AG04449 (cell line): ENCODE data around the gene DSE.
"Not testable (repeated sequence)": the region's sequence is repeated elsewhere in the genome, so short reads cannot be mapped to it uniquely, and the experiment has no call there.

Source experiments
- CTCF ChIA-PET: fragments of 350-600 bp; formaldehyde crosslinking; extraction: SDS; loops from one replicate; lab custom pipeline; 2021; ENCODE audit warnings: antibody characterized with exemption; lab: Yijun Ruan, JAX
- POLR2A ChIA-PET: fragments of 400-600, 350-600 bp; formaldehyde crosslinking; extraction: SDS; loops from one replicate; lab custom pipeline; 2020; ENCODE audit warnings: antibody characterized with exemption, inconsistent platforms; lab: Yijun Ruan, JAX
- DNase-seq: peaks from one replicate; pipeline ENCODE4 v3.0.0-alpha.2; 2010; ENCODE audit warnings: low read depth, low spot score
- H3K4me3 ChIP-seq: 2 replicates; pipeline ENCODE4 v1.5.1; 2011; ENCODE audit warnings: low read depth, mild to moderate bottlenecking, control low read depth, low read length
- TF ChIP-seq, protein P1 (sequence below): IDR thresholded peaks from one replicate; pipeline ENCODE4 v1.5.1; 2011; ENCODE audit warnings: mild to moderate bottlenecking, moderate library complexity, low read length, control low read depth, inconsistent platforms; ENCODE audit not compliant: insufficient read depth; ENCODE audit errors: missing control alignments

The DSE gene

GRCh38 chr6:116338943-116339342 lies 31.8 kb upstream of the DSE start:
- TF ChIP-seq, protein P1, sequence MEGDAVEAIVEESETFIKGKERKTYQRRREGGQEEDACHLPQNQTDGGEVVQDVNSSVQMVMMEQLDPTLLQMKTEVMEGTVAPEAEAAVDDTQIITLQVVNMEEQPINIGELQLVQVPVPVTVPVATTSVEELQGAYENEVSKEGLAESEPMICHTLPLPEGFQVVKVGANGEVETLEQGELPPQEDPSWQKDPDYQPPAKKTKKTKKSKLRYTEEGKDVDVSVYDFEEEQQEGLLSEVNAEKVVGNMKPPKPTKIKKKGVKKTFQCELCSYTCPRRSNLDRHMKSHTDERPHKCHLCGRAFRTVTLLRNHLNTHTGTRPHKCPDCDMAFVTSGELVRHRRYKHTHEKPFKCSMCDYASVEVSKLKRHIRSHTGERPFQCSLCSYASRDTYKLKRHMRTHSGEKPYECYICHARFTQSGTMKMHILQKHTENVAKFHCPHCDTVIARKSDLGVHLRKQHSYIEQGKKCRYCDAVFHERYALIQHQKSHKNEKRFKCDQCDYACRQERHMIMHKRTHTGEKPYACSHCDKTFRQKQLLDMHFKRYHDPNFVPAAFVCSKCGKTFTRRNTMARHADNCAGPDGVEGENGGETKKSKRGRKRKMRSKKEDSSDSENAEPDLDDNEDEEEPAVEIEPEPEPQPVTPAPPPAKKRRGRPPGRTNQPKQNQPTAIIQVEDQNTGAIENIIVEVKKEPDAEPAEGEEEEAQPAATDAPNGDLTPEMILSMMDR: no peak
- DNase-seq: no peak
- POLR2A ChIA-PET: no interaction called here
- no peak overlapping the region for H3K4me3 ChIP-seq
- CTCF ChIA-PET: interaction anchor here (1.9 kb wide), 1 partner anchor 51 kb away, joined by 5 read pairs; no protein-coding TSS in a partner anchor

GRCh38 chr6:116340625-116341024 lies 30.1 kb upstream of the DSE start:
- H3K4me3 ChIP-seq, DNase-seq, POLR2A ChIA-PET: not testable (repeated sequence)
- CTCF ChIA-PET: interaction anchor here (1.0 kb wide), 1 partner anchor 53 kb away, joined by 5 read pairs; no protein-coding TSS in a partner anchor

DNA sequence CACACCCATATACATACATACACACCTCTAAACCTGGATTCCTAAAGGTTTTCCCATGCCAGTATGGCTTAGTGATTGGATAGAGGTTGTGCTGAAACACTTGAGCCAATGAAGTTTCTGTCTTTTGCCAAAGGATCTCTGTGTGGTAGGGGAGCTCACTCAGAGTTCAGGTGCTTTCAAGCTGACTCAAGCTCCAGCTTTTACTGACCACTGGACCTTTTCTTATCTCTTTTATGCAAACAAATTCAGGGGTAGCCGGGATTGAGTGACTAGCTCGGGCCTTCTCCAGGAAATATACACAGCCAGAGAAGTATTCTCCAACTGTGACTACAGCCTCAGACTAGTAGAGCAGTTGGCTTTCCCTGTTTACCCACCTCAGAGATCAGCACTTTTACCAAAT lies 21.5 kb upstream of the DSE start:
- ChIA-PET POLR2A (no interaction called here), CTCF (interaction anchor here (0.6 to 3.8 kb wide), 5 partner anchors 12 to 243 kb away, joined by 3 to 13 read pairs (median 3); no protein-coding TSS in a partner anchor)
- TF ChIP-seq, protein P1: no peak
- no peak overlapping the region for H3K4me3 ChIP-seq
- DNase-seq: no peak

DNA sequence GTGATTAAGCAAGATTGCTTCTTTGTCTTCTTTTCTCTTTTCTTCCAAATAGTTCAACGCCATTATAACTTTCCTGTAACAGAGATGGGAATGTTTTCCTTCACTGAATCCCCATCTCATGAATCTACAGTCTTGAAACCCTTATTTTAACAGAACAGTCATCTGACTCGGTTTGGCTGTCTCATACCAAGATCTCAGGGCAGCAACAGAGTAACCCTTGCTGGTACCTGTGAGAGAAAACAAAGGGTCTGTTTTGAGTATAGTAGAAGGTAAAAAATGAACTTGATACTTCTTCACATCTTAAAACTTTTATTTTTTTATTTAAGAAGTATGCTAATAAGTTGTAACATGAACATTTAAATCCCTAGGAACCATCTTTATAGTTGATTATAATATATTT lies 19.6 kb upstream of the DSE start:
- ChIA-PET POLR2A (no interaction called here), CTCF (interaction anchor here (2.5 to 3.8 kb wide), 2 partner anchors 10 to 63 kb away, joined by 11 to 13 read pairs; no protein-coding TSS in a partner anchor)
- no peak overlapping the region for H3K4me3 ChIP-seq
- DNase-seq: no peak
- TF ChIP-seq, protein P1: no peak

DNA sequence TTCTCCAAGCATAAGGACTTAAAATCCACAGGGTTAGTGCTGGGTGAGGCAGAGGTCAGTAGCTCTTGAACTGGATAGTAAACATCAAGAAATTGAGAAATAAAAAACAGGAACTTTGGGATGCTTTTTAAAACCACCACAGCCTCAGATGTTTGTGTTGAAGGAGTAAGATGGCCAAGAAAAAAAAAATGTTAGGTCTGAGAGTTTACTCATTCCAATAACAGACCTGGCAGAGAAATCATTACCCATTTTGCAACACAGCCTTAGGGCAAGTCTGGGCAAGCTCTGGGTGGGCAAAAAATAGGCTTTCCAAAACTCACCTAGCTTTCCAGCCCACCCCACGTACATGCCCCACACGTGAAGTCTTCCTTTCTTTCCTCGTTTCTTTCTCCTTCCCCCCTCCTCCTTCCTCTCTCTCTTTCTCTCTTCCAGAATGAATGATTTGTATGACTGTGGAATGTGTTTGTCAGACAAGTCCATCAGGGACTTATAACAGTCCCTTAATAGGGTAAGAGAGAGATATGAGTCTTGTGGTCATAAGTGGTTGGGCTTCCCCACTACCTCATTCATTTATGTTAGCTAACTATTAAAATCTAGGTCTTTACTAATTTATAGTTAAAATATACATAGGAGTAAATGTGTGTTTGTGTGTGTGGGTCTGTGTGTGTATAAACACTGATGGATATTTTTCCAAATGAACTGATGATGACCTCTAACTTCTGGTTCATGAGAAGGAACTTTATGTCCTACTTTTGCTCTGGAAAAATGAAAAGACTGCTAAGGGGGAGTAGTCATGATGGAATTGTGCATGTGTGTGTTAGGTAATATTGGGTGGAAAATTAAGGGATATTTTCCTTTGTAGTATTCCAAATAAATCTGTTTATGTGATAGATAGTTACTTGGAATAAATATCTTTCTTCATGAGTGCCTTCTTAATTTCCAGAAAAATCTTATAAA lies 18.0 kb upstream of the DSE start:
- no peak for DNase-seq
- no peak overlapping the region for H3K4me3 ChIP-seq
- TF ChIP-seq, protein P1: no peak
- ChIA-PET CTCF (interaction anchor here (2.5 to 3.8 kb wide), 2 partner anchors 9 to 65 kb away, joined by 11 to 13 read pairs; no protein-coding TSS in a partner anchor), POLR2A (no interaction called here)

GRCh38 chr6:116354236-116354635 lies 16.5 kb upstream of the DSE start:
- CTCF ChIA-PET: interaction anchor here (0.6 kb wide), 1 partner anchor 13 kb away, joined by 3 read pairs; no protein-coding TSS in a partner anchor
- POLR2A ChIA-PET: no interaction called here

More at GRCh38 chr6:116354236-116354635, 16.5 kb upstream of the DSE start:
- no peak overlapping the region for H3K4me3 ChIP-seq
- DNase-seq: no peak
- TF ChIP-seq, protein P1: no peak
